ENCODE results near the gene DIP2C.
"Not testable (repeated sequence)": the region's sequence is repeated elsewhere in the genome, so short reads cannot be mapped to it uniquely, and the experiment has no call there.

DIP2C gene

DNA sequence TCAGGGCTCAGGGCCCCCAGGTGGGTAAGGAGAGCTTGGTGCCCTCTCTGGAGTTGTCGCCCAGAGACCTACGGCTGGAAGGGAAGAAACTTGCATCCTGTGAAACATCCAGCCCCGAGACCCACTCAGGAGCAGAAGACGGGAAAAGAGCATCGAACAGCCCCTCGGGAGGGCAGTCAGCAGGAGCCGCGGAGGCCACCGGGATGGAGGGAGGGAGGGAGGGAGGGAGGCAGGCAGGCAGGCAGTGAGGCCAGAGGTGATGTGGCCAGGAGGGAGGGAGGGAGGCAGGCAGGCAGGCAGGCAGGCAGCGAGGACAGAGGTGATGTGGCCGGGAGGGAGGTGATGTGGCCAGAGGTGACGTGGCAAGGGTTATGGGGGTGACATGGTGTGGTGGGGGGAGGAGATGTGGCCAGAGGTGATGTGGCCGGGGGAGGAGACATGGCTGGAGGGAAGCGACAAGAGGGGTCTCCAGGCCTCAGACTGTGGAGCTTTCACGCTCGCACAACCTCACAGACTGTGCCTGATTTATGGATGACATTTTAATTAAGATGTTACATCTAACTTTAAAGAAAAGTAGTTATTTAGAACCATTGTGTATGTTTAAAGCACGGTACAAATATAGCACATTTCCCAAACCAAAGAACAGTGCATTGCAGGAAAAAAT is 141.1 kb downstream of the DIP2C start:
- DNase-seq, result no peak

DNA sequence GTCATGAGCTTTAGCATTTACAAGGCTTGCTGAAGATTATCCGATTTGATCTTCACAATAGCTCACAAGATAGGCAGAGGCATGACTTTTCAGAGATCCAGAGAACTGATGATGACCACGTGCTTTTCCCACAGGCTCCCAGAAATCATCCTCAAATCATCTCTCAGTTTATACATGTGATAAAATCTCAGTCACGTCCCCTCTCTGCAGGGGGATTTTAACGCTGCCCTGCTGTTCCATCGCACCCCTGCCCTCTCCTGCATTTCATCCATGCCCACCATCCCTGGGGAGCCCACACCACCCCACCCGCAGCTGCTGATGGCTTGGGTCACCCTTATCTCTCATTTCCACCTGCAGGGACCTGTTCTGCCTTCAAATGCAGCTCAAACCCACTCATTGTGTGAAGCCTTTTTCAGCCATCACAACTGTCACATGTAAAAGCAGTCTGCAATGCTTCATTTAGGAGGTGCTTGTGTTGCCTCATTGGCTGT is 141.8 kb downstream of the DIP2C start:
- DNase-seq, result no peak

GRCh38 chr10:546971-547590 is 142.4 kb downstream of the DIP2C start:
- no peak for DNase-seq

DNA sequence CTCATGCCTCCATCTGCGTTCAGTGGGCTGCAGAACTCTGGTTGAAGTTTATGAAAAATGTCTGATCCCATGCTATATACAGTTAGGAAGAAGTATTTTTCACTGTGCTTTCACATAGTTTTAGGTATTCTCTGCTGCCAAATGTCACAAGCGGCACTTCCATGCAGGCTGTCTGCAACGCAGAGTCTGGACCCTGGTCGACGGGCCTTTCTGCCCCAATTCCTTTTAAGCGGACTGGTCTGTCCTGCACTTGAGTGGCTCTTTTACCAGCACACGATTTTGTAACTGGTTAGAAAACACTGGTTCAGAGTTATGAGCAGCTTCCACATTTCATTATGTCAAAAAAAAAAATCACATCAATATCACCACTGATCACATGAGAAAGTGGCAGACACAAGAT is 143.0 kb downstream of the DIP2C start:
- no peak for DNase-seq

- no peak for DNase-seq
Observed at GRCh38 chr10:543862-544822, 145.3 kb downstream of the DIP2C start.

- DNase-seq, result no peak
Observed at GRCh38 chr10:543131-543530, 146.3 kb downstream of the DIP2C start.

- DNase-seq, result no peak
Observed at GRCh38 chr10:541750-542371, 147.6 kb downstream of the DIP2C start.

- DNase-seq, result no peak
Observed at GRCh38 chr10:541041-541440, 148.4 kb downstream of the DIP2C start.

DNA sequence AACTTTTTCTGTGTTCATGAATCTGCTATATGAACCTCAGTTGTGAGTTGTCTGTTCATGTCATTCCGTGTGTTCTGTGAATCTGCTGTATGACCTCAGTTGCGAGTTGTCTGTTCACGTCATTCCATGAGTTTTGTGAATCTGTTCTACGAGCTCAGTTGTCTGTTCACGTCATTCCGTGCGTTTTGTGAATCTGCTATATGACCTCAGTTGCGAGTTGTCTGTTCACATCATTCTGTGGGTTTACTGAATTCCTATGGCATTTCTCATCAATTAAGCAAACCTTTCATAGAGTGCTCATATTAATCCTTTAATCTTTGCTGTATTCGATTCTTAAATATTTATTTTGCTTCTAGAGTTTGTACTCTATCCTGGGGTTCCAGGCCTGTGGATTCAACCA is 150.6 kb downstream of the DIP2C start:
- DNase-seq, result no peak

DNA sequence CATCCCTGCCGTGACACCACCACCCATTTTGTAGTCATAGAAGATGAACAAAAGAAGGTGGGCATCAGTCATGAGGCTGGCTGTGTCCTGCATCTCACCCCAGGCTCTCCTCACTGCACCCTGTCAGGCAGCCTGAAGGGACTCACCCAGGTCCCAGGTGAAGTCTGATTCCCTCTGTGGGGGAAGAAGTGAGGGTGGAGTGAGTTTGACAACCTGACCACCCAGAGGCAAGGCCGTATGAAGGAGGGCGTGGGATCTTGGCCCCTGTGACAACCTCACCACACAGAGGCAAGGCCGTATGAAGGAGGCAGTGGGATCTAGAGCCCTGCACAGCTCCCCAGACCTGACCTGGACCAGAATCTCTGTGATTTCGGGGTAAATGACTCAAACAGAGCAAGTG is 152.5 kb downstream of the DIP2C start:
- DNase-seq, result no peak

- no peak for DNase-seq
Observed at GRCh38 chr10:536371-536925, 153.0 kb downstream of the DIP2C start.

GRCh38 chr10:535952-536351 is 153.5 kb downstream of the DIP2C start:
- DNase-seq, result no peak

DNA sequence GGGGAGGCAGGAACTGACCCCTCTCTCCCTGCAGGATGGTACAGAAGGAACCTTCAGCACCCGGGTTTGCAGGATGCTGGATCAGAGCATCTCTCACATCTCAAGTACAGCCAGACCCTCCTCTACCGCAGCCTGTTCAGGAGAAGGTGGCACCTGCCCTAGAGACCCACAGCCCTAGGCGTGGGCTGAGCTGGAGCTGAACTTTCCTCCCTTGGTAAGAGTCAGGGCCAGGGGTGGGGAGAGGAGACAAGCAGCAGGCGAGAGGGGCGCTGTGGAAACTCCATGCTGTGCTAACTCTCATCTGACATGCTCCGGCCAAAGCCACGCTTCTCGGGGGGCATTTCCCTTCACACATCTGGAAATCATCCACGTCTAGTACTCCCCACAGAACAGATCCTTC is 154.4 kb downstream of the DIP2C start:
- no peak for DNase-seq

DNA sequence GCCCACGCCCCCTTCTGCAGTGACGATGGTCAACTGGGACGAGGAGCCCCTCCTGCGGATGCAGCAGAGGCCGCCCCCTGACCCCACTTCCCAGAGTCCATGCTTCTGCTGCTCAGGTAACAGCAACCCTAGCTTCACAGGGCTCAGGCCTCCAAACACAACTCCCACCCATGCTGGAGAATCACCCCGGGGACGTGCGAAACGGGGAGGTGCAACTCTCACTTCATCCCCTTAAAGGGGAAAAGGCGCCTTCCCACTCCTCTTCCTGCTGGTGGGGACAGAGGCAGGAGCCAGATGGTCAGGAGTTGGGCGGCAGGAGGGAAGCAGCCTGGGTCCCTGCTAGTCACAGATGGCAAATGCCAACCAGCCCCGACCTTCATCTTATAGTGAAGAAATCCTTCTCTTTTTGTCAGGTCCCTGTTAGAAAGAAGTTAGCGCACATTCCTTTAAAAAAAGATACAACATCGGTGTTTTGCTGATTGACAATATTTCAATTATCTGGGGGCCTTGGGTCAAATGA is 155.4 kb downstream of the DIP2C start:
- DNase-seq, result no peak

GRCh38 chr10:533611-534010 is 155.9 kb downstream of the DIP2C start:
- no peak for DNase-seq

GRCh38 chr10:533186-533585 is 156.3 kb downstream of the DIP2C start:
- DNase-seq, result no peak

- not testable (repeated sequence) for DNase-seq
Observed at GRCh38 chr10:532331-532730, 157.1 kb downstream of the DIP2C start.

DNA sequence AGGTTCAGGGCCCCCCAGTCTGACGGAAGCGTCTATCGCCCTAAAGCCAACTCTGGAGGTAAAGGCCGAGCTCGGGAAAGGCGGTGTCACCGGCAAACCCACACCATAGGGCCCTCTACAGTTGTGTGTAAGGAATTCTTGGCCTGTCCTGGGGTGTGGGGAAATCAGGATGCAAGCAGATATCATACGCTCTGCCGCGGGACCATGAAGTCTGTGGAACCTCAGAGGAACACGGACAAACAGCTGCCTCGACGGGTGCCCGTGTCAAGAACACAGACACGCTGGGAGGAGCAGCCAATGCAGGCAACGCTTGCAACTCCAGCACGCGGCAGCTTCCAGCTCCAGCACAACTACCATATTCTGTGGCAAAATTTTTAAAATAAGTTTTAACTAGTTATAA is 157.9 kb downstream of the DIP2C start:
- DNase-seq, result no peak

GRCh38 chr10:530717-531116 is 158.8 kb downstream of the DIP2C start:
- no peak for DNase-seq

DNA sequence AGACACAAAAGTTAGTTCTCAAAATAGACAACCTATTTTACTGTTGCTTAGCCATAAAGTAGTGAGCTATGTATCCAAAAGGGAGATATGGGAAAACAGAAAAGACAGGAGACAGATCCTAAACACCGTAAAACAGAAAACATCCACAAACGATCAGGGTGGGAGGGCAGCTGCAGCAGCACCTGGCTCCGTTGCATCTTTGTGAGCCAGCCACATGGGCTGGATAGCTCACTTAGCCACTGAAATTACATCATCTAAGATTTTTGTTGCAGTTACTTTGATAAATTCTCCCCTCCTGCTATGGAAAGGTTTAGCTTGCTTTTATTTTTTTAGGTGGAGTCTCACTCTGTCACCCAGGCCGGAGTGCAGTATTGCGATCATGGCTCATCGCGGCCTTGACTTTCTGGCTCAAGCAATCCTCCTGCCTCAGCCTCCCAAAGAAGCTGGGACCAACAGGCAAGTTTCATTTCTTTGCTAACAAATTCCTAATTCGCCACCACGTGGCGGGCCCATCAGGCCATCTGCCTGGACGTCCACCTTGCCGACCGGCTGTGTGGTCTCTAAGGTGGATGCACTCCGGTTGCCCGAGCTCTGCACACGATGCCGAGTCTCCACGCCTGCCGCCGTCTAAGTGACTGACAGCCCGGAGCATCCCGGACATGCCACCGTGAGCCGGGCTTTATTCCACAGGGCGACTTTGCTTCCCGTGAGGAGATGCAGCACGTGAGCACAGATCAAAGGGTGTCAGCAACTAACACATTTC is 159.8 kb downstream of the DIP2C start:
- DNase-seq, result no peak
